Activated CD8-positive, alpha-beta memory T cell treated with anti-CD3 and anti-CD28 coated beads, Interleukin-2, amount 50 U/mL, for 1 hour (primary cell): ENCODE data around the gene KIF26B.

ENCODE experiments used
- DNase-seq: peaks from one replicate; pipeline ENCODE4 v3.0.0-alpha.2; 2020; ENCODE audit errors: extremely low read depth

Gene KIF26B

DNA sequence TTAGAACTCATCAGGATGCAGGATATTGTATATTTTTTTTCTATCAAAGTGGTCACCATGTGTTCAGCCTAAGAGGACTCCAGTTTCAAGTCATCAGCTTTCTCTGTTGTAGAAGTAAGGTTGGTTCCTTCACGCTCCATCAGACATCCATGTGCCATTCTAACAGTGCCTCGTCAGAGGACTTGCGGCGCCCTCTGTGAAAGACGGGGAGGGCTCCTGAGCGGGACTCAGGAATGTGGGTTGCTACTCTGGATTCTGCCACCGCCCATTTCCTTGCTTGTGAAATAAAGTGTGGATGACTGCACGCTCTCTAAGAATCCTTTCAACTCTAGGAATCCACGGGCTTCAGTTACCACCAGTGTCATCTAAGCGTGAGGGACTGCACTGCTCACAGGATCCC, 593.5 kb downstream of the KIF26B start:
- DNase-seq = no peak

GRCh38 chr1:245748646-245749045, 593.9 kb downstream of the KIF26B start:
- DNase-seq = no peak

DNA sequence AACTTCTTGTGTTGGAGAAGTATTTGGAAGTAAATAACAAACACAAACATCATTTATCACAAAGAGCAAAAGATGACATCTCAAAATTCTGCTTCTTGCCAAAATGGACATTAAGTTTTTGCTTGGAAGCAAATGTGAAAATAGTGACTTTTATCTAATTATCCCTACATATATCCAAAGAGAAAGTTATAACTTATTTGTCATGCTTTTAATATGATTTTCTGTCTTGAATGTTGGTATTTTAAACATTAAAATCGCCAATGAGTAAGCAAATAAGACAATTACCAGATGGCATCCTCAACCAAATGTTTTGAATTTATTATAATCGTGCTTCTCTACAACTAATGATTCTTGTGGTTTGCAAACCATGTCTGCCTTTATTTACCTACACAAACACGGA, 594.3 kb downstream of the KIF26B start:
- DNase-seq = no peak

- no peak for DNase-seq
Observed at GRCh38 chr1:245750261-245750660, 595.5 kb downstream of the KIF26B start.

GRCh38 chr1:245751116-245751515, 596.3 kb downstream of the KIF26B start:
- no peak for DNase-seq

GRCh38 chr1:245751726-245752470, 597.1 kb downstream of the KIF26B start:
- no peak for DNase-seq

GRCh38 chr1:245752561-245752960, 597.8 kb downstream of the KIF26B start:
- DNase-seq = no peak

DNA sequence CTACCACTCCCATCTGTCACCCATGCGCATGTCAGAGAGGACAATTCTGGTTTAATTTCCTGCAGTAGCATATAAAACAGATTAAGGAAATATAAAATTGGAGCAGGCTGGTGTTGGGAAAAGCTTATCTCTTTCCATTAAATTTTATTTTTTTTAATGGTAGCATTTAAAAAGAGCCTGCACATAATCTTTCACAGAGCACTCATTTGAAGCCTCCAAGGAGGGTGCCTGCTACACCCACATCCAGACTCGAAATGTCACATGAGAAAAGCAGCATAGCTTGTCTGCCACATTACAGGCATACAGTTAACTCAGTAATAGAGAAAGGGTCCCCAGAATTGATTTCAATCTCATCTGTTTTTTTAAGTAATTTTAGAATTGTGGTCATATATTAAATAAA, 599.0 kb downstream of the KIF26B start:
- no peak for DNase-seq

- no peak for DNase-seq
Observed at GRCh38 chr1:245754463-245754961, 599.7 kb downstream of the KIF26B start.
